HuH-7 (cell line): ENCODE data around the gene NAGK.
"Not testable (repeated sequence)": the region's sequence is repeated elsewhere in the genome, so short reads cannot be mapped to it uniquely, and the experiment has no call there.

Experiments used
- DNase-seq: peaks from one replicate; pipeline ENCODE4 v3.0.0; 2011; ENCODE audit warnings: low spot score

The NAGK gene

DNA sequence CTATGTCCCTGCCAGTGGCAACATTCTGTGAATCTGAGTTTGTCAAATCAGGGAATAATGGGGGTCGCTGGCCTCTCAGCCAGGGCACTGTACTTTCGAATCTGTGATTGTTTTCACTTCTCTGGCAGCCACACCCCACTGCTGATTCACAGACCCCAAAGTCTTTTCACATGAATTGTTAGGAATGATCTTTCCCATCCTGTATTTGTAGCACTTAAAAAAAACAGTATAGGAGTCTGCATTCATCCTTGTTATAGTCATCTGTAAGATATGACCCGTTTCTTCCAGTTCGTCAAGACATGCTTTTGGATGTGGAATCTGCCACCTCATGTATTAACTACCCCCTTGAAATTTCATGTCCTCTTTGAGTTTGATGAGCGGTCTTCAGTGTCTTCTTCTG, 928 bp downstream of the NAGK start:
- no peak for DNase-seq

DNA sequence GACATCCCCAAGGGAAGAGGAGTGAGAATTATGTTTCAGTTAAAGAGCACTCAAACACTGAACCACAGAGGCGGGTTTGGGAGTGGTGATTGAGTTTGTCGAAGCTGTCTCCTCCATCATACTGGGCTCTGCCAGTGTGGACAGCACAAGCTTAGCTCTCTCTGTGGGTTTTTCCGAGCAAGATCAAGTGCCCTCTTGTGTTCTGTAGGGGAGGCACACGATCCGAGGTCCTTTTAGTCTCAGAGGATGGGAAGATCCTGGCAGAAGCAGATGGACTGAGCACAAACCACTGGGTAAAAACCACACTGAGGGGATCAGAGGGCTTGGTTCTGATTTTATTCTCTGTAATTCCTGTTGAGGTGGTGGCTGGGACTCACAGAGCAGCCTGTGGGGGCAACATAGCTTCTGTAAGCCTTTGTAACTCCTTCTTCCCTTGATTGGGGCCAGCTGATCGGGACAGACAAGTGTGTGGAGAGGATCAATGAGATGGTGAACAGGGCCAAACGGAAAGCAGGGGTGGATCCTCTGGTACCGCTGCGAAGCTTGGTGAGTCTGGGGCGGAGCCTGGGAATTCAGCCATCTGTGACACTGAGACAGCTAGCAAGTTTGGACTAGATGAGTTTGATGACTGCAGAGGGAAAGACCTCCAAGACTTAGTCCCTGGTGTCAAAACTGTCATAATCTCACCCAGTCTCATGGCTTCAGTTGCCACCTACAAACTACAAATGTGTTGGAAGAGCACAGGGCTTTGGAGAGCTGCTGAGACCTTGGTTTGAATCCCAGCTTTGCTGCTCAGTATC, 2.0 kb downstream of the NAGK start:
- peak; percentile 66 for DNase-seq

DNA sequence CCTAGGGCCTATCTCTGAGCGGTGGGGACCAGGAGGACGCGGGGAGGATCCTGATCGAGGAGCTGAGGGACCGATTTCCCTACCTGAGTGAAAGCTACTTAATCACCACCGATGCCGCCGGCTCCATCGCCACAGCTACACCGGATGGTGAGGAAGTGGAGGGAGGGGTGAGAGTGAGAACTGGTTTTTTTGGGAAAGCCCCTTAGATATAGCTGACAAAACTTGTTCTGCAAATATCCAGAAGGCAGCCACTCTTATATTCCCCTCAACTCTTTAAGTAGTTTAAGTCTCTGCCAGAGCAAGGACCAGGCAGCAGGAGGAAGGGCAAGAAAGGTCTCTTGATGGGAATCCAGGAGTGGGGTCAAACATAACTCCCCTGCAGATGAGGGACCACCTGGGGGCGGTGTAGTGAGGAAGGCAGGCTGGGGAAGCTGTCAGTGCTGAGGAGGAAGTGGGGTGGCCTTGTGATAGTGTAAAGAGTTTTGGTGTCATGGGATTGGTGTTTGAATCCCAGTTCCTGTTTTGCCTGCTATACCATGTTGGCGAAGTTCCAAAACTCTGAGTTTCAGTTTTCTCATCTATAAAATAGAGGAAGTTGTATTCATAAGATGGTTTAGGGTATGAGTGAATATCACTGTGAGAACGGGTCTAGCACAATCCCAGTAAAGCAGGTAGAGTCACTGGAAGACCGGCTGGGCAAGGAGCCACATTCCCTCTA, 3.4 kb downstream of the NAGK start:
- no peak for DNase-seq

DNA sequence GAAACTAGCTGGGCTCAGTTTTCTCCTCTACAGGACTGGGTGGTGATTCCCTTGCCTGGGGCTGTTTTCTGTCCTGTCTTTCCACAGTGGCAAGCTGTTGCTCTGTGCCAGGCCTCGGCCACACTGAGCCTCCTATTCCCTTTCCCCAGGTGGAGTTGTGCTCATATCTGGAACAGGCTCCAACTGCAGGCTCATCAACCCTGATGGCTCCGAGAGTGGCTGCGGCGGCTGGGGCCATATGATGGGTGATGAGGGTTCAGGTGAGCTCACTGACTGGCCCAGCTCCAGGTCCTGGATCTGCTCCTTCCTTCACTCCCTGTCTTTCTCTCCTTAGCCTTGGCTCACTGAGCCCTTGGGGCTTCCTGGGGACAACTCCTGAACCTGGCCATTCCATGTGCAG, 4.0 kb downstream of the NAGK start:
- no peak for DNase-seq

DNA sequence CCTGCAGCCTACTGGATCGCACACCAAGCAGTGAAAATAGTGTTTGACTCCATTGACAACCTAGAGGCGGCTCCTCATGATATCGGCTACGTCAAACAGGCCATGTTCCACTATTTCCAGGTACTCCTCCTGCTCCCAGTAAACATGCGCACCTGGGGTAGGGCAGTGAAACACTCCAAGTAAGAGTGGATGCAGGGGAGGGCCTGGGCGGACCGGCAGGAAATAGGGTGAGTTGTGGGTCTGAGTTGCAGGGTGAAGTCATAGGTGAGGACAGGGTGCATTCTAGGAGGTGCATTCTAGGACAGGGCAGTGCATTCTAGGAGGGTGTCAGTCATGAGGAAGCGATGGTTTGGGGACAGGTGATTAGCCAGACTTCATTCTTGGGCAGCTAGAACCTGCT, 5.0 kb downstream of the NAGK start:
- DNase-seq, result no peak

DNA sequence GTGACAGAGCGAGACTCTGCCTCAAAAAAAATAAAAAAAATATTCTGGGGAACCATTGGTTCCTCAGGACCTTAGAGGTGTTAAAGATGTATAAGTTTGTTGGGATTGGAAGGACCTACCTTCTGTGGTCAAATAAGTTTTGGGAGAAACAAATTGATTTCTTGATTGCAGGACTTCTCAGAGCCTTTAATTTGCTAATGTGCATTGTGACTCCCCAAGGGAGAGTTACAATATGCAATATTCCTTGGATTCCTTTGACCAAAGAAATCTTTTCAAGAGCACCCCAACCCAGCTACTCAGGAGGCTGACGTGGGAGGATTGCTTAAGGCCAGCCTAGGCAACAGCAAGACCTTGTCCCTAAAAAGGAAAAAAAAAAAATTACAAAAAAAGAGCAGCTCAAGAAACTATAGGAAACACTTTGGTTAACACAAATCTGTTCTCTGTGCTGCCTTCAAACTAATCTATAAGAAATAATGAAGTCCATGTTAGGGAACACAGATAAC, 6.5 kb downstream of the NAGK start:
- no peak for DNase-seq

DNA sequence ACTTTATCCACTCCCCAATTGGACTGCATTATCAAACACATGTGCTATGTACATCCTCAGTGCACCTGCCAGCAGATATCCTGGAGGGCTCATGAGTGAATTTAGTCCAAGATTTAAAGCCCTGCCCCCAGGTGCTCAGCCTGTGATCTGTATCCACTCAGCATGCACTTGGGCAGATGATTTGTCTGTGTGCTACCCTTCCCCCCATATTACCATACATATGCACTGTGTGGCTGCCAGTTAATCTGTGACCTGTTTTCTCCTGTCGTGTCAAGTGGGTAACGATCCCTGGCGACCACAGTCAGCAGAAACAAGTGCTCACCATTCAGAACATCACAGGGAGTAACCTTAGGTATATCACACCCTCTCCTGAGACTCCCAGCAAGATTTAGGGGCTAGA, 10.2 kb downstream of the NAGK start:
- no peak for DNase-seq

DNA sequence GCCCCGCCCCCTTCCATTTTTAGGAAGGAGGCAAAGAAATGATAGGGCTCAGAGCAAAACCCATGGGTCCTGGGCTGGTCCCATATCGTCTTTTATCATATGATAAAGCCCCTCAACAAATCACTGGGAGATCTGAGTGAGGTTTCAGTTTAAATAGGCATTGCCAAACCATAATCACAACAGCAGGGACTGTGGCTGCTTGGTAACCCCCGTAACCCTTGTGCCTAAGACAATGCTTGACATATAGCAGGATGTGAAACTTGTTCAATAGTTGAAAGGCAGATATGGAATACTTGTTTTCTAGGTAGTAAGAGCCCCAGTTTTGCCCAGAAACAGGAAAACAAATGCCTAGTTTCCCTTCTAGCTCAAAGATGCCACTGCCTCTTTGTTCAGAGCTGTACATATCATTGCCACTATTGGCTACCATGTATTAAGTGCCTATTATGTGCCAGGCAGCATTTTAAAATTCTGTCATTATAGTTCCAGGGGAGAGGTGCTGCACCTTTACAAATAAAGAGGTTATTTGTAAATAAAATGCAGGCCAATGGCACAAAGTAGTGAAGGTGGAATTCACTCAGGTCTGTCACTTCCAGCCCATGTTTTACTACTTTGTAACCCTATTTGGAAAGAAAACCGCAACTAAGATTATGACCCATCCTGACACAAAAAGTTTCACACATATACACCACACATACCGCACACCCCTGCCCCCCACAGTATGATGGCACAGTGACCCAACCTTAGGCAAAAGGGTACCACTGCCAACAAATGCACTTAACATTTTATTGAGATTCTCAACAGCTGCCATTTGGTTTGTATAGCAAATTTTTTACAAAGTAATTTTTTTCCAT, 14.2 kb downstream of the NAGK start:
- no peak for DNase-seq

DNA sequence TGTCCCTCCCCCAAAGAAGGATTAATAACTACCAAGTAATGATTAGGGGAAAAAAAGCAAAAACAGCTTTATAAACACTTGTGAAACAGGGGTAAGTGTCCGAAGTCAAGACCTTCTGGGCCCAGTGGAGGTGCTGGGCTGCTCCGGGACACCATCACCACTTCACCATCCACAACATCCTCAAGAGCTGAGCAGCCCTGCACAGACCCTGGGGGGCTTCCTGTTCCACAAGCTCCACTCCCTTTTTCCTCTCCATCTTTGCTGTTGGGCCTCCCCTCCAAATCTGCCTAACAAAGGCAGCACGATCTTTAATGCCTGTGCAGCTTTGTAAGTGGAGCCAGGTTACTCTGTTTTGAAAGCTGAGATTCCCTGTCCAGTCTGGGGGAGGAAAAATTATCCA, 14.8 kb downstream of the NAGK start:
- not testable (repeated sequence) for DNase-seq

DNA sequence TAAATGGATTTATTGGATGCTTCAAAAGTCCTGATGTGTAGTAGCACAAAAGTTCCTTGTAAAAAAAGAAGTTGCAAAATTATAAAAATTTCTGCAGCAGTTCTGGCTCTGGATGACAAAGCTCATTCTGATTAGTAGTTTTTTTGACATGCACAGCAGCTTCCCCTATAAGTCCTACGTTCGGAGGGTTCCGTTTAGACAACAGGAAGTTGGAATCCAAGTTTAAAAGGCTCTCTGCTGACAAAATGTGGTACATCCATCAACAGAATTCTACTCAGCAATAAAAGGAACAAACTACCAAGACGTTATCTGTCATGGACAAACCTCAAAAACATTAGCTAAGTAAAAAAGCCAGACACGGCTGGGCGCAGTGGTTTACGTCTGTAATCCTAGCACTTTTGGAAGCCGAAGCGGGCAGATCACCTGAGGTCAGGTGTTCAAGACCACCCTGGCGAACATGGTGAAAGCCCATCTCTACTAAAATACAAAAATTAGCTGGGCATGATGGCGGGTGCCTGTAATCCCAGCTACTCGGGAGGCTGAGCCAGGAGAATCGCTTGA, 15.4 kb downstream of the NAGK start:
- not testable (repeated sequence) for DNase-seq

DNA sequence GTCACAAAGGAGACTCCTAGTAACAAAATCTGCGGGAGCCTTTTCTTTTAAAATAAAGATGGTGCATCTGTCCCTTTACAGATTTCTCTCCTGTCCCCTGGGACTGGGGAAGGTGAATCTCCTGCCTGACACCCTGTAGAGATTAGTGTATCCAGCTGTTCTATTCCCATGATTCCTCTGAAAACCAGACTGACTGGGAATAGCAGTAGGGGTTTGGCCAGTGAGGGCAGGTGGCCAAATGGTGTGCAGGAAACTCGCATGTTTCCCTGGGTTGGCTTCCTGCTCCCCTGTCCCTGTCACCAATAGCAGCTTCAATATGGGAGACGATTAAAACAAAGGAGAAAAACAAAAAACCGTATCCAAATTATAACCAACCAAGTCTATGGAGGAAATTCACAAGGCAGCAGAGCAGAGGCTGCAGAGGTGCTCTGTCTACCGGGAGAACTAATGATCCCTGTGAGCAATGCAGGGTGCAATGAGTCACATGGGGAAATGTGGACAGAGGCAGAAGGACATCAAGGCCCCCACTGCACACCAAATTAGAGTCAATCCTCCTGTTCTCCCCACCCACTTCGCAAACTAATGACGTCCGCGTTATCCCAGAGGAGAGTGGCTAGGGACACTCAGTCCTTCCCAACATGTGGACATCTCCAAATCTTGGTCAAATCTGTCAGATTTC, 17.0 kb downstream of the NAGK start:
- DNase-seq, result not testable (repeated sequence)

DNA sequence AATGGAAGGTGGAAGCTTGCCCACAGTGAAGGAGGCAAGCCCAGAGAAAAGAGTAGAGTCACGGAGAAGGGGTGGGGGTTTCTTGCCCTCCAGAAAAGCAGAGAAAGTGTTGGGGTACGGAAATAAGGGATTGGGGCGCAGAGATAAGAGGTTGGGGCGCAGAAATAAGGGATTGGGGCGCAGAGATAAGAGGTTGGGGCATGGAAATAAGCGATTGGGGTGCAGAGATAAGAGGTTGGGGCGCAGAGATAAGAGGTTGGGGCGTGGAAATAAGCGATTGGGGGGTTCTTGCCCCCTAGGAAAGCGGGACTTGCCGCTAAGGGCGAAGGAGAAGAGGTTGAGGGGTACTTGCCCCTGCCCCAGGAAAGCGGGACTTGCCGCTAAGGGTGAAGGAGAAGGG, 21.0 kb downstream of the NAGK start:
- not testable (repeated sequence) for DNase-seq

DNA sequence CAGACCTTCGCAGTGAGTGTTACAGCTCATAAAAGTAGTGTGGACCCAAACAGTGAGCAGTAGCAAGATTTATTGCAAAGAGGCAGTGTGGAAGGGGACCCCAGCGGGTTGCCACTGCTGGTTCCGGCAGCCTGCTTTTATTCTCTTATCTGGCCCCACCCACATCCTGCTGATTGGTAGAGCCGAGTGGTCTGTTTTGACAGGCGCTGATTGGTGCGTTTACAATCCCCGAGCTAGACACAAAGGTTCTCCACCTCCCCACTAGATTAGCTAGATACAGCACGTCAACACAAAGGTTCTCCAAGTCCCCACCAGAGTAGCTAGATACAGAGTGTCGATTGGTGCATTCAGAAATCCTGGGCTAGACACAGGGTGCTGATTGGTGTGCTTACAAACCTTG, 23.4 kb downstream of the NAGK start:
- DNase-seq, result not testable (repeated sequence)

DNA sequence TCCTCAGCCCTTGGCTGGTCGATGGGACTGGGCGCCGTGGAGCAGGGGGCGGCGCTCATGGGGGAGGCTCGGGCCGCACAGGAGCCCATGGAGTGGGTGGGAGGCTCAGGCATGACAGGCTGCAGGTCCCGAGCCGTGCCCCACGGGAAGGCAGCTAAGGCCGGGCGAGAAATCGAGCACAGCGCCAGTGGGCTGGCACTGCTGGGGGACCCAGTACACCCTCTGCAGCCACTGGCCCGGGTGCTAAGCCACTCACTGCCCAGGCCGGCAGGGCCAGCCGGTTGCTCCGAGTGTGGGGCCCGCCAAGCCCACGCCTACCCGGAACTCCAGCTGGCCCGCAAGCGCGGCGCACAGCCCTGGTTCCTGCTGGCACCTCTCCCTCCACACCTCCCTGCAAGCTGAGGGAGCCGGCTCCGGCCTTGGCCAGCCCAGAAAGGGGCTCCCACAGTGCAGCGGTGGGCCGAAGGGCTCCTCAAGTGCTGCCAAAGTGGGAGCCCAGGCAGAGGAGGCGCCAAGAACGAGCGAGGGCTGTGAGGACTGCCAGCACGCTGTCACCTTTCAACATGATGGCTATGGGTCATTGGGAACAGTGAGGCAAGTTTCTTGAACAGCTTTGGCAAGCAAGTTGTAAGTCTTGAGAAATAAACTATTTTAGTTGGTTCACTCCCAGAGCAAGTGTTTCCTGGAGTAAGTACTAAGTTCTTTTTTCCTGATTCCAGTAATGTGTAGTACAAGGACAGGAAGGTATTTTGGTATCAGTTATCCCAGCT, 24.2 kb downstream of the NAGK start:
- not testable (repeated sequence) for DNase-seq

DNA sequence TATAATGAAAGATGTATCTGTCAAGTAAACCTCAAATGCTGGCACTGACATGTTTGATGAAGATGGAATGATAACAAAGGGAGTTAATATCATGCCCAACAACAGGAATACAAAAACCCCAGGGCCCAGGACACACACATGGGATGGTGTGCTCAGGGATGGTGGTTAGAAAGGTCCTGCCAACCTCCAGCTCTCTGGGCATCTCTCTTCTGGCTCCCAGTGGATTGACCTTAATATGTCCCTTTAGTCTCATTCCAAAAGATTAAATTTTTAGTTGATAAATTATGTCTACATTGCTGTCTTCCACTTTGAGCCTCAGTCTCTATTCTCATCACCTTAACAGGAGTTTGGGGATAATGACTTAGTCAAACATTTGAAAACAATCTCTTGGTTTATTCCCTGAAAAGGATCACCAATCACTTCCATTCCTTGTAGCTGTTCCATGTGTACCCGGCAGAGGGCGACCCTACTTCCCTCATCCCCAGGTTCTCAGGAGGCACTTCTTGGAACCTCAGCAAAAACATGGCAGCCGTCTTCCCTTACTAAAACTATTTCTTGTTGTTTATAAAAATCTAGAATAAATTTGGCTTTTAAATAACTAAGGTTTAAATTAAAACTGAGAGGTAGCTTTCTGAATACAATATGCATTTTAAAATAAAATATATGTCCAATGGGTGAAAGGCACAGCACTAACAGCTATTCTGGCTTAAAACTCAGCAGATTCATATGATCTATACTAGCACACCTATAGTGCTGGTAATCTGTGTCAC, 31.9 kb downstream of the NAGK start:
- DNase-seq, result peak; percentile 89

DNA sequence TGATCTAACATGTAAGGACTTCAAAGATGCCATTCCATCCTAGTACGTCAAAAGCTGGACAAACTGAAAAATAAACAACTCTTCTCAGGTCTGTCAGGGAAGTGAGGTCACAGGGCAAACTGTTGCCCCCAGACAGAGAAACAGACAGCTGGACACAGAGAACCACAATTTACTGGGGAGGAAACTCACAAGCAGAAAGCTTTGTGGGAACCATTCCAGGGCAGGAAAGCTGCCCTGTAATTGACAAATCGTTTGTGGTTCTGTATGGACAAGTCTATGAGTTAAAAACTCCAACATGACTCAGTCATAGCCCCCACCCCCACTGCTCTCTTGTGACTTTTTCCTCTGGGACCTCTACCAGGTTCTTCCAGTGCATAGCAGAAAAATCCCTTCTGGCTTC, 33.2 kb downstream of the NAGK start:
- DNase-seq, result no peak

DNA sequence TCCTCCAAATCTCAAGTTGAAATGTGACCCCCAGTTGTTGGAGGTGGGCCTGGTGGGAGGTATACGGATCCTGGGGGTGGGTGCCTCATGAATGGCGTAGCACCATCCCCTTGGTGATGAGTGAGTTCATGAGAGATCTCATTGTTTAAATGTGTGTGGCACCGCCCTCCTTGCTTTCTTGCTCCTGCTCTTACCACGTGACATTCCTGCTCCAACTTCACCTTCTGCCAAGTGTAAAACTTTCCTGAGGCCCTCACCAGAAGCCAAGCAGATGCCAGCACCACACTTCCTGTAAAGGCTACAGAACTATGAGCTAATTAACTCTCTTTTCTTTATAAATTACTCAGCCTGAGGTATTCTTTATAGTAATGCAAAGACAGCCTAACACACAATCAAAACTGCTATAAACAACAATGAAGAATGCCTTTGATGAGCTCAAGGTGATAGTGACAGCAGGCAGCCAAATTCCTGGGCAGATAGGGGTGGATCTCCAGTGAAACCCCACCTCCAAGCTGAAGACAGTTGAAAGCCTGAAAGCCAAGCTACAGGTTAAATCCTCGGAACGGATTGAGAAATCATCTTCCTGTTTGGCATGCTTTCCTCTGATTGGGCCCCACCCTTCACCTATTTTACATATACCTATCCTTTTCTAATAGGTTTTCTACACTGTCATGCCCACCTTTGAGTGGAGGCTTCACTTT, 34.7 kb downstream of the NAGK start:
- DNase-seq, result no peak

DNA sequence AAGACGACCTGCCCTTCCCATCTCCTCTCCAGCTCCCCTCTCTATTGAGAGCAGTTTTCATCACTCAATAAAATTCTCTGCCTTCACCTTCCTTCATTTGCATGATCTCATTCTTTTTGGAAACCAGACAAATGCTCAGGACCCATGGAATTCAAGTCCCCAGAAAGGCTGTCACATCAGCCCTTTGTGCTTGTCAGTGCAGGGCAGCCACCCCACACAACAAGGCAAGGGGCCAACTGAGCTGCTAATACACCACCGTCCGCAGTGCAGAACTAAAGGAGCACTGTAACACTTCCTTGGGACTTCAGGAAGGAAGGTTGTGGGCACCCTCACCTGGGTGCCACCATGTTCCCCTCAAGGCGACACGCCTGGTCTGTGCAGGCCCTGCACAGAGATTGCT, 35.4 kb downstream of the NAGK start:
- no peak for DNase-seq

DNA sequence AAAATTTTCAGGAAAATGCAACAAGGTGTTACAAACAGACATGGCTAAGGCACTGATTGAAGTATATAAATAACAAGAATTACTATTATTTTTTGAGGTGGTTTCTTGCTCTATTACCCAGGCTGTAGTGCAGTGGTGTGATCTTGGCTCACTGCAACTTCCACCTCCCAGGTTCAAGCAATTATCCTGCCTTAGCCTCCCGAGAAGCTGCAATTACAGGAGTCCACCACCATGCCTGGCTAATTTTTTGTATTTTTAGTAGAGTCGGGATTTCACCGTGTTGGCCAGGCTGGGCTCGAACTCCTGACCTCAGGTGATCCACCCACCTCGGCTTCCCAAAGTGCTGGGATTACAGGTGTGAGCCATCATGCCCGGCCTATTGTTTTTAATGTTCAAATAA, 38.0 kb downstream of the NAGK start:
- DNase-seq, result not testable (repeated sequence)
